NCI-H2029 (cell line): ENCODE measurements around the gene OR6K6.

ENCODE experiments used
- DNase-seq: peaks from one replicate; lab custom pipeline; 2025; lab: John Stamatoyannopoulos, UW

Gene OR6K6, protein sequence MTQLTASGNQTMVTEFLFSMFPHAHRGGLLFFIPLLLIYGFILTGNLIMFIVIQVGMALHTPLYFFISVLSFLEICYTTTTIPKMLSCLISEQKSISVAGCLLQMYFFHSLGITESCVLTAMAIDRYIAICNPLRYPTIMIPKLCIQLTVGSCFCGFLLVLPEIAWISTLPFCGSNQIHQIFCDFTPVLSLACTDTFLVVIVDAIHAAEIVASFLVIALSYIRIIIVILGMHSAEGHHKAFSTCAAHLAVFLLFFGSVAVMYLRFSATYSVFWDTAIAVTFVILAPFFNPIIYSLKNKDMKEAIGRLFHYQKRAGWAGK

DNA sequence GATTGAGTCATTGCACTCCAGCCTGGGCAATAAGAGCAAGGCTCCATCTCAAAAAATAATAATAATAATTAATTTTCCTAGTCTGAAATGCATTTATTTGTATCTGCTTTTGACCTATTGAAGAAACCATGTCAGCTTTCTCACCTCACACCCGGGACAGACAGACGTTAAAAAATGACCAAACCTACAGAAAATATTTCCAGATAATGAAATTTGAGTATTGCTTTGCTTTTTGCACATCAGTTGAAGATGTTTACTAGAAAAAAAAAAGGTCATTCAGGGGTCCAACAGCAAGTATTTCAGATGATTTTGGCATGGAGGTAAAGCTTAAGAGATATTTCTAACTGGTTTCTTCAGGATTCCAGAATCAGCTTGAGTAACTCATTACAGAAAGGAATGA, at the start of gene OR6K6:
Gene OR6K6 (plus strand): TSS at position 301 of the 400 bp plus-strand sequence. CDS start 168 bp downstream, outside the sequence.
- DNase-seq: no peak

GRCh38 chr1:158706096-158706495, 48.4 kb upstream of the OR6K6 start:
- no peak for DNase-seq

DNA sequence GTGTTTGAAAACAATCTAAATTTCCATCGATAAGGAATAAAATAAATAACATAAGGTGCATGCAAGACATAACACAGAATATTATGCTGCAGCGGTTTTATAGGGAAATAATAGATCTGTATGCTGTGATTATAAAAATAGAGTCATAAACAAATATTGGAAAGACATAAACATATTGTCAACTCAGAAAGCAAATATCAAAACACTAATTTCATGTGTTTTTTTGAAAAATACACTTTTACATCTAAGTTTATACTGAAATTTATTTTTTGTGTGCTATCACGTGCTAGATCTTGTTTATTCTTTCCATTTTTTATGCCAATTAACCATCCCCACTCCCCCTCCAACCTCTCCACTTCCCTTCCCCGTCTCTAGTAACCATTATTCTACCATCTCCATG, 43.4 kb upstream of the OR6K6 start:
- no peak for DNase-seq

- no peak for DNase-seq
Measured at GRCh38 chr1:158714754-158715153, 39.8 kb upstream of the OR6K6 start.

DNA sequence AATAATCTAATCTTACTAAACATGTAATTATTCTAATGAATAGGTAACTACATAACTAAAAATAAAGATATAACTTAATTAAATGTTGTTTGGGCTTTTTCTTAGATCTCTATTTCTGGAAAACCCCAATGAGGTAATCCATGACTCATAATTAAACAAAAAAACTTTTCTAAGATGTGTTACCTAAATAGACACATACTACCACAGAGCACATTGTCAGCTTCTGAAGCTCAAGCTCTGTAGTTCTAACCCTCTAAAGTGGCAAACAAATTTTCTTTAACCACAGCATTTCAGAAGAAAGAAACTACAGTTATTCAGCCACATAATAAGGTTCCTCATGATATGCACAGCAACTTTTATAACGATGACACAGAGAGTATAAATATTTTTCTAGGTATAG, 38.2 kb upstream of the OR6K6 start:
- no peak for DNase-seq

DNA sequence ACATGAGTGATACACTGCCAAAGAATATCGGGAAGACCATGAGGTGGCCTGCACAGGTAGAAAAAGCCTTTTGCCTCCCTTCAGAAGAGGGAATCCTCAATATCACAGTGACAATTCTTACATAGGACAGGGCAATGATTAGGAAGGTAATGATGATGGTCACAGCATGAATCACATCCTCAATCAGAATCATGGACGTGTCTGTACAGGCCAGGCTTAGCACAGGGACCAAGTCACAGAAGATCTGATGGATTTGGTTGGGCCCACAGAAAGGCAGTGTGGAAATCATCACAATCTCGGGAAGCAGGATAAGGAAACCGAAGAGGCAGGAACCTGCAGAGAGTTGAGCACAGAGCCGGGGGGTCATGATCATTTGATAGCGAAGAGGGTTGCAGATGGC, 37.2 kb upstream of the OR6K6 start:
- DNase-seq: no peak

DNA sequence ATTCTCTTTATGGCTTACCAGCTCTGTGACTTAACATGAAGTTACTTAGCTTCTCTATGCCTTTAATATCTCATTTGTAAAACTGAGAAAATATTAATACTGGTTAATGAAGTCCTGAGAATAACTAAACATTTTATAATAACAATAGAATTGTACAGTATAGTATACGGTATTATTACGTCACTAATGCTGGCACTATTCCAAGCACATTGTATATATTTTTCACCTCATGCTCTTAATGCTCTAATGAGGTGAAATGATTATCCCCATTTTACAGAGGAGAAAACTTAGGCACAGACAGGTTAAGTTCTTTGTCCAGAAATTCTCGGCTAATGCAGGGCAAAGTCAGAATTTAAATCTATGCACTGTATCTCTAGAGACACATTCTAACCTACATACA, 34.9 kb upstream of the OR6K6 start:
- DNase-seq: no peak

GRCh38 chr1:158720620-158721019, 33.9 kb upstream of the OR6K6 start, which contains the start of gene OR6K3:
Gene OR6K3 (minus strand): TSS chr1:158720720. CDS start chr1:158718115, 2,605 bp downstream.
- DNase-seq: no peak

GRCh38 chr1:158724442-158724841, 30.1 kb upstream of the OR6K6 start:
- no peak for DNase-seq

DNA sequence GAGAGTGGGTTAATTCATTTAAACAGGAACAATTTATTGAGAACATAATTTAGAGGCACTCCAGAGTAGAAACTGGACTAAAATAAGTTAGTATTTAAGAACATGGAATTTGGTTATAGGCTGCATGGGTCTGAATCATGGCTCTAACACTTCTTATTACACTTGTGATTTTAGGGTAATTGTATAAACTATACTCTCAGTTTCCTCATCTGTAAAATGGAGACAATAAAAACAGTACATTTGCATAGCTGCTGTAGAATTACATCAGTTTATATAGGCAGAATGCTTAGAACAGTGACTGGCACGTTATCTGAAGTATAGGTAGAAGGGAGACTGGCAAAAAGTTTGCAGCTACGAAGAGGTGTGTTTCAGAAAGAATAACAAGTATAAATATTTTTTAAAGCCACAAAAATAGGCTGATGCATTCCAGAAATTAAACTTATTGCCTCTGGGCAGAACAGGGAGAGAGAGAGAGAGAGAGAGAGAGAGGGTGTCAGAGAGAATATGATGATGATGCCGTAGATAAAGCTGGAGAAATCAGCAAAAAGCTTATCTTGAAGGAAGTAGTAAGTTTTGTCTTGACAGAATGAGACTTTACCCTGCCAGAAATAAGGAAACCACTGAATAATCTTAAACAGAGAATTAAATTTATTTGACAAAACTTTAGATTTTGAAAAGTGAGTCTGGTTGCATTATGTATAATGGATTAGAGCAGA, 25.9 kb upstream of the OR6K6 start:
- DNase-seq: no peak

GRCh38 chr1:158730453-158730852, 24.1 kb upstream of the OR6K6 start:
- DNase-seq: no peak

GRCh38 chr1:158731707-158732106, 22.8 kb upstream of the OR6K6 start:
- no peak for DNase-seq

DNA sequence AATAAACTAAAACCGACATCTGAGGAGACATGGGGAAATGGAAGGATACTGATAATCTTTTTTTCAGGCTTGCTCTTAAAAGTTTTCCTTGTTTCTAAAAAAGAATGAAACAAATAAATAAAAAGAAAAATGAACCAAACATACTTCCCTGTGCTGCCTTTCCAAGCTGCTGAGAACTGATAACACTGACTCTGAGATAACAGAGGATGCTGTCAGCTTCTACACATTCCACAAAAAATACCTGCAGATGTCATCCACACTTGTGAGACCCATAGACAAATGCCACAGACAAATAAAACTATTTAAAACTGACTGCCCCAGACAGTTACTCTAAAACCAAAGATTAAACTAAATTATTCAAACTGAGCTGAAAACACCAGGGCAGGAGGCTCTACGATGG, 22.0 kb upstream of the OR6K6 start:
- DNase-seq: no peak

DNA sequence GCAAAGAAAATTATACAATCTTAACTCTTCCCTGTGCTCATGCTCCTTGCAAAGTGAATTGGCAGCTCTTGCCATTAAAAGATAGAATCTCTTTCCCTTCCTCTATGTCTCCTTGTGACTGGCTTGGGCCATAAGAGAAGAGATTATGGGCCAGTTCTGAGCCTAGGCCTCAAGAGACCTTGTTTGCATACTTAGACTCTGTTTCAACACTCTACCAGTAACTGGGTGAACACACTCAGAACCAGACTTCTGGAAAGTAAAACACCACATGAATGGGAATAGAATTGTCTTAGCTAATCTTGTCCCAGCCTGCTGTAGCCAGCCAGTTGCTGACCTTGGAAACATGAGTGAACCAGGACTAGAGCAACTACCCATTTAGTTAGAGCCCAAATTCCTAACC, 18.7 kb upstream of the OR6K6 start:
- DNase-seq: no peak

GRCh38 chr1:158752155-158752712, 2.3 kb upstream of the OR6K6 start:
- DNase-seq: no peak

- DNase-seq: no peak
Measured at GRCh38 chr1:158771950-158772866, 17.7 kb downstream of the OR6K6 start, which contains the start of gene OR6N1. Gene OR6N1 (minus strand): TSS chr1:158772195. CDS start chr1:158766682, 5,513 bp downstream.

GRCh38 chr1:158781104-158781503, 26.6 kb downstream of the OR6K6 start, which contains the start of gene OR6N2:
Gene OR6N2 (minus strand): TSS chr1:158781204. CDS start chr1:158777635, 3,569 bp downstream.
- DNase-seq: no peak

DNA sequence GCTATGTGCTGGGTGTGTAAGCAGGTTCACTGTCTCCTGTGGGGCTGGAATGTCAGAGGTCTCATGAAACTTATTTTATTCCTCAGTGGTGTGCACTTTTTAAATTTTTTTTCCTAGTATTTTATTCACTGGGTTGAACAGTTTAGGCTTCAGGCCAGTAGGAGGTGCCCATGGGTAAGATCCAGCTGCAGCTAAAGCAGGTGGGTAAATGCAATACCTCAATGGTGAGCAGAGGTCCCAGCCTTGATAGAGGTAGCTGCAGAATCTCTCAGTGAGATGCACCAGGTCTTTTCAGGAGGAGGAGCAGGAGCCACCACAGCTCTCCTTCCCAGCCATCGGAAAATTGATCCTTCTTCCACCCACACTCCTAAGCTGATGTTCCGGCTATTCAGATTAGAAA, 39.1 kb downstream of the OR6K6 start:
- DNase-seq: no peak

GRCh38 chr1:158794247-158794646, 39.7 kb downstream of the OR6K6 start:
- DNase-seq: no peak

- no peak for DNase-seq
Measured at GRCh38 chr1:158798531-158798930, 44.0 kb downstream of the OR6K6 start.

- DNase-seq: no peak
Measured at GRCh38 chr1:158799689-158800088, 45.2 kb downstream of the OR6K6 start.

GRCh38 chr1:158800526-158800925, 46.0 kb downstream of the OR6K6 start:
- DNase-seq: no peak
